H1 (cell line): ENCODE data around the gene AKR1B1. TPM values are rescaled to one million over a fixed set of nuclear protein-coding genes. Genes with fewer than 3 reads are reported as not detected.

Experiments
- CTCF ChIA-PET: fragments of 300-600 bp; sonication (Branson Sonifier 250); formaldehyde crosslinking; loops from one replicate; lab custom pipeline; 2021; ENCODE audit not compliant: partially characterized antibody; lab: Charles Lee
- POLR2A ChIA-PET: fragments of 300-600 bp; sonication (Branson Sonifier 250); formaldehyde crosslinking; loops from one replicate; lab custom pipeline; 2021; ENCODE audit warnings: inconsistent platforms; ENCODE audit not compliant: partially characterized antibody; lab: Charles Lee
- DNase-seq, 2 experiments: peaks; one replicate each; pipeline versions ENCODE4 v3.0.0 to v3.0.0-alpha.2; 2010 to 2022; ENCODE audit warnings: low spot score in 2 of 2, low read depth in 1 of 2, mixed read lengths in 1 of 2
- FAIRE-seq: peaks from 2 replicates; lab custom pipeline; 2011; peaks lifted over from hg19 to GRCh38; lab: Jason Lieb, UNC
- H2AFZ ChIP-seq: 2 replicates; pipeline ENCODE4 v1.8.1; 2012; ENCODE audit warnings: low read length, inconsistent platforms
- H2AK5ac ChIP-seq: 2 replicates; pipeline ENCODE4 v1.6.1; 2013; ENCODE audit warnings: low read depth, low read length
- H2BK120ac ChIP-seq: replicated peaks from 2 replicates; pipeline ENCODE3; 2013; ENCODE audit warnings: low read depth, low read length, inconsistent platforms
- H2BK12ac ChIP-seq: 2 replicates; pipeline ENCODE4 v1.6.1; 2013; ENCODE audit warnings: low read depth, low read length
- H2BK15ac ChIP-seq: 2 replicates; pipeline ENCODE4 v1.6.1; 2013; ENCODE audit warnings: low read length
- H2BK20ac ChIP-seq: 2 replicates; pipeline ENCODE4 v1.6.1; 2013; ENCODE audit warnings: low read length
- H2BK5ac ChIP-seq: 2 replicates; pipeline ENCODE4 v1.6.1; 2013; ENCODE audit warnings: low read depth, low read length
- H3K14ac ChIP-seq: 2 replicates; pipeline ENCODE4 v1.6.1; 2013; ENCODE audit warnings: inconsistent platforms; ENCODE audit not compliant: insufficient read length
- H3K18ac ChIP-seq: 2 replicates; pipeline ENCODE4 v1.6.1; 2013; ENCODE audit warnings: low read length; ENCODE audit errors: extremely low read depth
- H3K23ac ChIP-seq: 2 replicates; pipeline ENCODE4 v1.6.1; 2013; ENCODE audit warnings: inconsistent platforms; ENCODE audit not compliant: insufficient read length
- H3K23me2 ChIP-seq: 2 replicates; pipeline ENCODE4 v1.6.1; 2013; ENCODE audit warnings: low read depth, low read length
- H3K27ac ChIP-seq: 2 replicates; pipeline ENCODE4 v1.6.1; 2011; ENCODE audit warnings: low read depth, low read length, inconsistent platforms
- H3K27me3 ChIP-seq, 4 experiments: replicated peaks in 1 of 4; 1 replicate in 1 of 4; 2 replicates in 3 of 4; pipeline versions ENCODE4 v1.6.1 to v1.8.1; 2011 to 2013; ENCODE audit warnings: low read length in 3 of 4, mild to moderate bottlenecking in 3 of 4, inconsistent platforms in 2 of 4, mixed read lengths in 2 of 4, moderate library complexity in 1 of 4; ENCODE audit not compliant: control insufficient read depth in 3 of 4, insufficient read depth in 3 of 4; ENCODE audit errors: extremely low read depth in 1 of 4
- H3K36me3 ChIP-seq, 4 experiments: 2 replicates each; pipeline versions ENCODE4 v1.6.1 to v1.8.1; 2011 to 2013; ENCODE audit warnings: mild to moderate bottlenecking in 4 of 4, low read length in 3 of 4, moderate library complexity in 2 of 4, control low read depth in 1 of 4, inconsistent platforms in 1 of 4; ENCODE audit not compliant: insufficient read depth in 4 of 4, control insufficient read depth in 2 of 4
- H3K4ac ChIP-seq: replicated peaks from 2 replicates; pipeline ENCODE3; 2013; ENCODE audit warnings: low read length, low read depth, mixed read lengths, inconsistent platforms; ENCODE audit not compliant: insufficient read length
- H3K4me1 ChIP-seq, 4 experiments: replicated peaks in 1 of 4; 1 replicate in 1 of 4; 2 replicates in 3 of 4; pipeline versions ENCODE4 v1.6.1 to v1.8.1; 2011 to 2013; ENCODE audit warnings: low read length in 3 of 4, inconsistent platforms in 2 of 4, mixed read lengths in 1 of 4; ENCODE audit not compliant: insufficient read depth in 4 of 4, control insufficient read depth in 3 of 4
- H3K4me2 ChIP-seq, 2 experiments: 2 replicates each; pipeline versions ENCODE4 v1.6.1 to v1.8.1; 2011 to 2013; ENCODE audit warnings: low read depth in 2 of 2, low read length in 2 of 2, control low read depth in 1 of 2, inconsistent platforms in 1 of 2, mild to moderate bottlenecking in 1 of 2; ENCODE audit not compliant: insufficient read depth in 1 of 2
- H3K4me3 ChIP-seq, 4 experiments: fragments of 200-600, 300-600 bp in 1 of 4; sonication (generic), shearing (Covaris generic), sonication (Bioruptor Twin) in 1 of 4; 2 replicates each; pipeline versions ENCODE4 v1.5.1 to v1.8.1; 2011 to 2016; ENCODE audit warnings: low read length in 4 of 4, low read depth in 3 of 4, control low read depth in 2 of 4, inconsistent platforms in 2 of 4, mild to moderate bottlenecking in 2 of 4, mixed read lengths in 1 of 4, moderate library complexity in 1 of 4; ENCODE audit not compliant: insufficient read depth in 2 of 4; ENCODE audit errors: extremely low read depth in 1 of 4
- H3K56ac ChIP-seq: replicated peaks from 2 replicates; pipeline ENCODE3; 2013; ENCODE audit warnings: low read depth, mild to moderate bottlenecking, mixed read lengths, low read length, inconsistent platforms; ENCODE audit not compliant: insufficient read length
- H3K79me1 ChIP-seq: 2 replicates; pipeline ENCODE4 v1.6.1; 2013; ENCODE audit warnings: low read depth, low read length, control low read depth
- H3K79me2 ChIP-seq, 2 experiments: 2 replicates each; pipeline versions ENCODE4 v1.6.1 to v1.8.1; 2012 to 2013; ENCODE audit warnings: low read length in 2 of 2, mild to moderate bottlenecking in 2 of 2, inconsistent platforms in 1 of 2; ENCODE audit not compliant: insufficient read depth in 2 of 2, control insufficient read depth in 1 of 2
- H3K9ac ChIP-seq, 4 experiments: replicated peaks in 1 of 4; 1 replicate in 1 of 4; 2 replicates in 3 of 4; pipeline versions ENCODE4 v1.6.1 to v1.8.1; 2011 to 2013; ENCODE audit warnings: low read depth in 3 of 4, low read length in 3 of 4, control low read depth in 2 of 4, mild to moderate bottlenecking in 2 of 4, moderate library complexity in 2 of 4, inconsistent platforms in 1 of 4; ENCODE audit errors: extremely low read depth in 1 of 4
- H3K9me3 ChIP-seq, 2 experiments: 2 replicates each; pipeline versions ENCODE4 v1.6.1 to v1.8.1; 2012 to 2013; ENCODE audit warnings: mild to moderate bottlenecking in 2 of 2, moderate library complexity in 2 of 2, control low read depth in 1 of 2, inconsistent platforms in 1 of 2, low read depth in 1 of 2, low read length in 1 of 2, mixed read lengths in 1 of 2; ENCODE audit not compliant: insufficient read depth in 2 of 2
- H4K20me1 ChIP-seq, 2 experiments: replicated peaks in 1 of 2; 2 replicates each; pipeline versions ENCODE3 to v1.8.1; 2011 to 2013; ENCODE audit warnings: inconsistent platforms in 2 of 2, low read length in 2 of 2, mild to moderate bottlenecking in 1 of 2; ENCODE audit not compliant: insufficient read depth in 2 of 2, control insufficient read depth in 1 of 2
- H4K5ac ChIP-seq: 2 replicates; pipeline ENCODE4 v1.6.1; 2013; ENCODE audit warnings: low read length, low read depth, mixed read lengths, inconsistent platforms; ENCODE audit not compliant: insufficient read length
- H4K8ac ChIP-seq: 2 replicates; pipeline ENCODE4 v1.8.0; 2013; ENCODE audit warnings: mild to moderate bottlenecking, moderate library complexity, low read length, inconsistent platforms; ENCODE audit not compliant: insufficient read depth; ENCODE audit errors: extremely low read depth
- H4K91ac ChIP-seq: replicated peaks from 2 replicates; pipeline ENCODE3; 2013; ENCODE audit warnings: low read length, mixed read lengths, inconsistent platforms; ENCODE audit not compliant: insufficient read length
- BRCA1 ChIP-seq: IDR thresholded peaks from 2 replicates; pipeline ENCODE4 v1.6.1; 2012; ENCODE audit warnings: low read depth, low read length, improper control_type of control experiment
- CEBPB ChIP-seq: IDR thresholded peaks from 2 replicates; pipeline ENCODE4 v1.6.1; 2012; ENCODE audit warnings: low read depth, low read length
- CHD2 ChIP-seq: IDR thresholded peaks from 2 replicates; pipeline ENCODE4 v1.6.1; 2012; ENCODE audit warnings: low read length, improper control_type of control experiment
- EGR1 ChIP-seq: IDR thresholded peaks from 2 replicates; pipeline ENCODE4 v1.6.1; 2011; ENCODE audit warnings: low read depth, low read length, borderline replicate concordance
- FOSL1 ChIP-seq: IDR thresholded peaks from 2 replicates; pipeline ENCODE4 v1.6.1; 2011; ENCODE audit warnings: mild to moderate bottlenecking, low read depth, low read length, moderate library complexity; ENCODE audit not compliant: insufficient read depth
- KDM5A ChIP-seq: fragments of 200-600 bp; IDR thresholded peaks from 2 replicates; pipeline ENCODE4 v1.7.1; 2012; ENCODE audit warnings: mild to moderate bottlenecking, low read length, inconsistent platforms, mixed read lengths
- NANOG ChIP-seq: IDR thresholded peaks from 2 replicates; pipeline ENCODE4 v1.6.1; 2011; ENCODE audit warnings: low read length, low read depth, mild to moderate bottlenecking, inconsistent platforms; ENCODE audit not compliant: insufficient read depth, poor library complexity, severe bottlenecking
- PHF8 ChIP-seq: fragments of 200-600 bp; sonication (generic); conservative IDR thresholded peaks from 2 replicates; pipeline ENCODE4 v1.7.1; 2012; ENCODE audit warnings: low read depth, mild to moderate bottlenecking, inconsistent platforms, low read length, moderate library complexity
- POLR2A ChIP-seq, 2 experiments: IDR thresholded peaks; 1 replicate in 1 of 2; 2 replicates in 1 of 2; pipeline ENCODE4 v1.6.1; 2011; ENCODE audit warnings: low read depth in 2 of 2, low read length in 2 of 2, mild to moderate bottlenecking in 2 of 2; ENCODE audit errors: control extremely low read depth in 1 of 2
- POU5F1 ChIP-seq: IDR thresholded peaks from 2 replicates; pipeline ENCODE4 v1.6.1; 2011; ENCODE audit warnings: low read depth, mild to moderate bottlenecking, low read length, moderate library complexity
- RBBP5 ChIP-seq: IDR thresholded peaks from 2 replicates; pipeline ENCODE4 v1.7.1; 2012; ENCODE audit warnings: low read depth, mild to moderate bottlenecking, inconsistent platforms, low read length, moderate library complexity, borderline replicate concordance
- RXRA ChIP-seq: IDR thresholded peaks from 2 replicates; pipeline ENCODE4 v1.6.1; 2011; ENCODE audit warnings: low read depth, mild to moderate bottlenecking, low read length, moderate library complexity; ENCODE audit not compliant: insufficient read depth
- SP2 ChIP-seq: IDR thresholded peaks from 2 replicates; pipeline ENCODE4 v1.6.1; 2012; ENCODE audit warnings: mild to moderate bottlenecking, low read length, inconsistent platforms
- YY1 ChIP-seq: IDR thresholded peaks from 2 replicates; pipeline ENCODE4 v1.6.1; 2011; ENCODE audit warnings: low read depth, mild to moderate bottlenecking, low read length
- ZNF274 ChIP-seq: IDR thresholded peaks from 2 replicates; pipeline ENCODE4 v1.7.0; 2012; ENCODE audit warnings: low read length, borderline replicate concordance; ENCODE audit errors: extremely low read depth
- WGBS, 2 experiments: shearing (Covaris generic) in 1 of 2; methylation state at CpG; one replicate each; pipeline versions ENCODE4 v1.1.6 to v1.1.7; 2013 to 2015; ENCODE audit warnings: low lambda C conversion rate in 2 of 2, mixed read lengths in 2 of 2, inconsistent platforms in 1 of 2, low coverage in 1 of 2, missing lambda C conversion rate in 1 of 2; ENCODE audit not compliant: insufficient replicate concordance in 2 of 2, insufficient coverage in 1 of 2, insufficient read length in 1 of 2; ENCODE audit errors: extremely low coverage in 1 of 2, missing lambda C conversion rate in 1 of 2; 5-methylcytosine and 5-hydroxymethylcytosine counted together
- polyA plus RNA-seq, 7 experiments: library from polyadenylated mRNA; depleted of rRNA in 3 of 7; stranded (reverse) in 5 of 7; unstranded in 2 of 7; fragments of >200 nt in 5 of 7; fragments of 200-250 nt in 2 of 7; gene quantifications; 1 replicate in 5 of 7; 2 replicates in 1 of 7; 4 replicates in 1 of 7; pipeline versions ENCODE4 v1.2.1 to v1.2.3, GENCODE V29; 2011 to 2013; ENCODE audit warnings: missing spikeins in 2 of 7, mixed read lengths in 2 of 7
- total RNA-seq: library from RNA; stranded (reverse); fragmentation: NEBNext Ultra II Directional; extraction: Animal tissue kit (Norgen Biotek cat#: 25700); gene quantifications from 2 replicates; pipeline ENCODE4 v1.2.1, GENCODE V29; 2021

AKR1B1 gene
- total and polyA plus RNA-seq, 2 of the 8 experiments (the other 6 are each of a cell fraction or from before 2014, with no cell fraction given), result 195 to 273 TPM

DNA sequence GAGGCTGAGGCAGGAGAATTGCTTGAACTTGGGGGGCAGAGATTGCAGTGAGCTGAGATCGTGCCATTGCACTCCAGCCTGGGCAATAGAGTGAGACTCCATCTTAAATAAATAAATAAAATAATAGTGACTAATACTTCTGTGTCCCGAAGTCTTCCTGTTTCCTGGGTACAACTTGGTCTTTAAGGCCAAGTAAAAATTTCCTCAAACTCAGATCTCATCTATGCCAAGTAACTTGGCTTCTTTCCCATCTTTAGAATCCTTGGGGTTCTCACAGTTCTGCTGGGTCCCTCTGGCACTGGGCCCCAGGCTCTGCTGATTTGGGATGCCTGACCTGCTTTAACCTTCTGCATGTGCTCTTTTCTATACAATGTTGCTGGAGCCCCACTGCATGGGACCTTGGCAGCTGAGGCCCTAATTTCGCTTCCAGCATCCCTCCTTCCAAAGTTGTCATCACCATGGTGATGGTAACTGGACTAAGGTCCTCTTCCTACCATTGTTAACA, 45.8 kb upstream of the AKR1B1 start:
- ChIA-PET POLR2A (no interaction called here), CTCF (interaction anchor here (1.5 kb wide), 1 partner anchor 84 kb away, joined by 3 read pairs; no protein-coding TSS in a partner anchor)
- Histone ChIP-seq H3K36me3 (no peaks in the 10 kb centered on the region), H2BK15ac (no peak overlapping the region), H3K9me3 (no peaks in the 10 kb centered on the region), H3K18ac (no peak overlapping the region), H4K5ac (no peak overlapping the region), H3K14ac (no peak overlapping the region), H3K27me3 (no peaks in the 10 kb centered on the region), H3K79me2 (no peaks in the 10 kb centered on the region), H3K9ac (no peak overlapping the region), H4K20me1 (no peaks in the 10 kb centered on the region), H3K4me3 (no peak overlapping the region), H3K56ac (no peak overlapping the region), H3K4me2 (no peak overlapping the region), H2AFZ (no peak overlapping the region), H2BK5ac (no peak overlapping the region), H3K23me2 (no peaks in the 10 kb centered on the region), H3K79me1 (no peaks in the 10 kb centered on the region), H2BK12ac (no peak overlapping the region), H2BK20ac (no peak overlapping the region), H3K4me1 (no peaks in the 10 kb centered on the region), H3K23ac (no peak overlapping the region), H3K27ac (no peak overlapping the region), H4K91ac (no peak overlapping the region), H2BK120ac (no peak overlapping the region), H3K4ac (no peak overlapping the region), H2AK5ac (no peak overlapping the region), H4K8ac (no peak overlapping the region)
- WGBS, 2 experiments, result 81% methylated on average over 3 of the region's 3 CpGs; no CpG with 5 or more reads in 1 of the 2 experiments
- DNase-seq (no peak), FAIRE-seq (no peak)
- TF ChIP-seq RXRA, result no peak
- no peak for TF ChIP-seq SP2
- TF ChIP-seq POU5F1, result no peak
- TF ChIP-seq EGR1, result no peak
- TF ChIP-seq YY1, result no peak
- TF ChIP-seq FOSL1, result no peak
- no peak for TF ChIP-seq NANOG
- TF ChIP-seq KDM5A, result no peak
- TF ChIP-seq CHD2, result no peak
- no peak for TF ChIP-seq BRCA1
- no peak for TF ChIP-seq RBBP5
- no peak for TF ChIP-seq ZNF274
- TF ChIP-seq PHF8, result no peak
- TF ChIP-seq POLR2A (IDR thresholded peaks at IDR 0.05; ENCODE audit: control extremely low read depth in 1 of 2, low read depth in 2 of 2, low read length in 2 of 2), result no peak
- TF ChIP-seq CEBPB, result no peak
